ENCODE results near the gene PTGER4.

Gene PTGER4

GRCh38 chr5:40738502-40738901 lies 58.8 kb downstream of the PTGER4 start:
- no peak for DNase-seq (ENCODE audit: extremely low read depth, low read depth)
- no peak for TF ChIP-seq CTCF (IDR thresholded peaks at IDR 0.05; ENCODE audit: low read depth, low read length)

Data from AG09319 (cell line).